Activated CD4-positive, alpha-beta T cell treated with anti-CD3 and anti-CD28 coated beads, Interleukin-2, amount 10 ng/mL, durations not matched to agents 7 days and 5 days (primary cell): ENCODE data around the gene LCLAT1. TPM values are rescaled to one million over a fixed set of nuclear protein-coding genes. Genes with fewer than 3 reads are reported as not detected.

ENCODE experiments used
- CTCF ChIA-PET: fragments of 350-600 bp; sonication (Branson Sonifier 250); formaldehyde crosslinking; loops from one replicate; lab custom pipeline; 2021; ENCODE audit warnings: antibody characterized with exemption; lab: Charles Lee
- POLR2A ChIA-PET: fragments of 350-600 bp; sonication (Branson Sonifier 250); formaldehyde crosslinking; loops from one replicate; lab custom pipeline; 2021; ENCODE audit warnings: antibody characterized with exemption; lab: Charles Lee
- DNase-seq: peaks from one replicate; pipeline ENCODE4 v3.0.0-alpha.2; 2020
- H3K27ac Mint-ChIP-seq: one replicate; pipeline ENCODE4 v1.8.0; 2021; ENCODE audit warnings: mild to moderate bottlenecking, moderate library complexity, mixed read lengths
- H3K27me3 Mint-ChIP-seq: one replicate; pipeline ENCODE4 v1.8.0; 2021; ENCODE audit warnings: mixed read lengths
- H3K36me3 Mint-ChIP-seq: one replicate; pipeline ENCODE4 v1.8.0; 2021; ENCODE audit warnings: low read depth, mixed read lengths
- H3K4me1 Mint-ChIP-seq: one replicate; pipeline ENCODE4 v1.8.0; 2021; ENCODE audit warnings: mixed read lengths
- H3K4me3 Mint-ChIP-seq: one replicate; pipeline ENCODE4 v1.8.0; 2021; ENCODE audit warnings: mild to moderate bottlenecking, moderate library complexity, mixed read lengths
- H3K9me3 Mint-ChIP-seq: one replicate; pipeline ENCODE4 v1.8.0; 2021; ENCODE audit warnings: mixed read lengths
- total RNA-seq, 2 experiments: library from RNA; stranded (reverse); gene quantifications; one replicate each; pipeline ENCODE4 v1.2.3, GENCODE V29; 2021

The LCLAT1 gene
- total RNA-seq, 2 experiments from 2014 or later, result 20.7 to 24.6 TPM

GRCh38 chr2:30665761-30666265 lies 218.8 kb downstream of the LCLAT1 start:
- ChIA-PET POLR2A (no interaction called here), CTCF (interaction anchor here (0.8 kb wide), 1 partner anchor 501 kb away, joined by 3 read pairs; no protein-coding TSS in a partner anchor)
- DNase-seq, result no peak
- no peaks in the 10 kb centered on the region for H3K4me1 Mint-ChIP-seq
- H3K36me3 Mint-ChIP-seq, result no peaks in the 10 kb centered on the region
- no peak overlapping the region for H3K27ac Mint-ChIP-seq
- peaks cover 11% of the 10 kb centered on the region for H3K9me3 Mint-ChIP-seq
- no peak overlapping the region for H3K4me3 Mint-ChIP-seq
- no peaks in the 10 kb centered on the region for H3K27me3 Mint-ChIP-seq

- no peaks in the 10 kb centered on the region for H3K4me1 Mint-ChIP-seq
- ChIA-PET POLR2A (no interaction called here), CTCF (interaction anchor here (0.8 to 1.0 kb wide), 2 partner anchors 23 to 502 kb away, joined by 3 read pairs; no protein-coding TSS in a partner anchor)
- no peak overlapping the region for H3K27ac Mint-ChIP-seq
- peaks cover 11% of the 10 kb centered on the region for H3K9me3 Mint-ChIP-seq
- DNase-seq, result no peak
- H3K4me3 Mint-ChIP-seq, result no peak overlapping the region
- no peaks in the 10 kb centered on the region for H3K27me3 Mint-ChIP-seq
- no peaks in the 10 kb centered on the region for H3K36me3 Mint-ChIP-seq
Observed at GRCh38 chr2:30666266-30666874, 219.3 kb downstream of the LCLAT1 start.

GRCh38 chr2:30670453-30670852 lies 223.4 kb downstream of the LCLAT1 start:
- no peaks in the 10 kb centered on the region for H3K36me3 Mint-ChIP-seq
- no peak for DNase-seq
- POLR2A ChIA-PET, result no interaction called here
- peaks cover 13% of the 10 kb centered on the region for H3K27me3 Mint-ChIP-seq
- CTCF ChIA-PET, result interaction anchor here (1.7 to 1.8 kb wide), 2 partner anchors 17 to 23 kb away, joined by 5 to 6 read pairs; no protein-coding TSS in a partner anchor
- no peaks in the 10 kb centered on the region for H3K4me1 Mint-ChIP-seq
- H3K9me3 Mint-ChIP-seq, result peaks cover 13% of the 10 kb centered on the region
- no peak overlapping the region for H3K27ac Mint-ChIP-seq
- no peak overlapping the region for H3K4me3 Mint-ChIP-seq

DNA sequence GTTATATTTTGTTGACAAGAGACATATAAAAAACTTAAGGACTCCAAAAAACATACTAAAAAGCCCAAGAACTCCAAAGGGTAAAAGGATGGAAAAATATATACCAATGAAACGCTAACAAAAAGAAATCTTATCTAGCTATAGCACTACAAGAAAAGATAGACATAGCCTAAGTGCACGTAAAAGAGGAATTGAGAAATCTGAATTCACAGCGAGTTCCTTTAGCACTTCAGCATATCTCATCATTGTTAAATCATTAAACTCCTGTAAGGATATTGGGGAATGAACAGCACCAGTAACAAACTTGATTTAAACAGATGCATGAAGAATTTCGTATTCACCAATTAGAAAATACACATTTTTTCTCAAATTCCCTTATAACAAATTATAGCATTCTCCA lies 226.1 kb downstream of the LCLAT1 start:
- H3K4me3 Mint-ChIP-seq, result no peak overlapping the region
- ChIA-PET POLR2A (no interaction called here), CTCF (no interaction called here)
- H3K36me3 Mint-ChIP-seq, result no peaks in the 10 kb centered on the region
- peaks cover 11% of the 10 kb centered on the region for H3K9me3 Mint-ChIP-seq
- no peak for DNase-seq
- H3K27me3 Mint-ChIP-seq, result peaks cover 16% of the 10 kb centered on the region
- H3K4me1 Mint-ChIP-seq, result no peaks in the 10 kb centered on the region
- no peak overlapping the region for H3K27ac Mint-ChIP-seq

GRCh38 chr2:30675758-30676157 lies 228.7 kb downstream of the LCLAT1 start:
- peaks cover 2% of the 10 kb centered on the region for H3K9me3 Mint-ChIP-seq
- no peaks in the 10 kb centered on the region for H3K4me1 Mint-ChIP-seq
- H3K27me3 Mint-ChIP-seq, result peaks cover 16% of the 10 kb centered on the region
- H3K27ac Mint-ChIP-seq, result no peak overlapping the region
- ChIA-PET CTCF (interaction anchor here (1.2 kb wide), 1 partner anchor 13 kb away, joined by 3 read pairs; no protein-coding TSS in a partner anchor), POLR2A (no interaction called here)
- no peak overlapping the region for H3K4me3 Mint-ChIP-seq
- no peak for DNase-seq
- H3K36me3 Mint-ChIP-seq, result no peaks in the 10 kb centered on the region

- H3K27ac Mint-ChIP-seq, result no peak overlapping the region
- no peak for DNase-seq
- H3K9me3 Mint-ChIP-seq, result peaks cover 2% of the 10 kb centered on the region
- H3K36me3 Mint-ChIP-seq, result no peaks in the 10 kb centered on the region
- H3K27me3 Mint-ChIP-seq, result peaks cover 15% of the 10 kb centered on the region
- H3K4me3 Mint-ChIP-seq, result no peak overlapping the region
- ChIA-PET POLR2A (no interaction called here), CTCF (no interaction called here)
- no peaks in the 10 kb centered on the region for H3K4me1 Mint-ChIP-seq
Observed at GRCh38 chr2:30677231-30677630, 230.2 kb downstream of the LCLAT1 start.

- Mint-ChIP-seq H3K4me1 (no peaks in the 10 kb centered on the region), H3K9me3 (no peaks in the 10 kb centered on the region), H3K36me3 (no peaks in the 10 kb centered on the region), H3K4me3 (no peak overlapping the region), H3K27ac (no peak overlapping the region), H3K27me3 (peaks cover 10% of the 10 kb centered on the region)
- POLR2A ChIA-PET, result no interaction called here
- DNase-seq, result no peak
- CTCF ChIA-PET, result no interaction called here
Observed at GRCh38 chr2:30677861-30678385, 230.9 kb downstream of the LCLAT1 start.

DNA sequence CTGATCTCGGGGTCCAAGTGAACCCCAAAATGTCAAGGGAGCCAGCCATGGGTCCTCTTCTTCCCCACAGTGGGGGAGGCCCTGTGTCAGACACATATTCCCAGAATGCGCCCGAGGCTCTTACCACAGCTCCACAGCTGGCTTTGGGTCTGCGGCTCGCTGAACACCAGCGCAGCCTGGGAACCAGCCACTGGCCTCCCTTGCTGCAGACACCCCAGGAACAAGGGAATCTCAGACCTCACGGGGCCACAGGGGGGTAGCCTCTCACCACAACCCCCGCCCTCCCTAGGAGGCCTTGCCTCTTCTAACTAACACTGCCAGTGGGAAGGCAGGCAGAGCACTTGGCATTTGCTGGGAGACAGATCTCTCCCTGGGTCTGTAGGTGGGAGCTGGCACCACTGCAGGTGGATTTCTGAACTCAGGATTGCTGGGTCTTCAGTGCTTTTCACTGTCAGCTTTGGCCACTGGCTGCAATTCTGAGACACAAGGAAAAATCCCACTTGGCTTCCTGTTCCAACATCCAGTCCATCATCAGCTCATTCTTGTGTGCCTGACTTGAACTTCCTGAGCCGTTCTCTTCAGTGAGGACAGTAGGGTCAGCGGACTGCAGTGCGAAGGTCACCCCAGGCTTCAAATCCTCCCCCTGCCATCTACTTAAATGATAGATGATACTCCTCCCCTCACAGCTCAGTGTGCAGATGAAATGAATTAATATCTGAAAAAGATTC lies 231.5 kb downstream of the LCLAT1 start:
- POLR2A ChIA-PET, result no interaction called here
- CTCF ChIA-PET, result no interaction called here
- Mint-ChIP-seq H3K36me3 (no peaks in the 10 kb centered on the region), H3K4me1 (no peaks in the 10 kb centered on the region), H3K27me3 (peaks cover 7% of the 10 kb centered on the region), H3K9me3 (no peaks in the 10 kb centered on the region), H3K4me3 (no peak overlapping the region), H3K27ac (no peak overlapping the region)
- DNase-seq, result no peak

DNA sequence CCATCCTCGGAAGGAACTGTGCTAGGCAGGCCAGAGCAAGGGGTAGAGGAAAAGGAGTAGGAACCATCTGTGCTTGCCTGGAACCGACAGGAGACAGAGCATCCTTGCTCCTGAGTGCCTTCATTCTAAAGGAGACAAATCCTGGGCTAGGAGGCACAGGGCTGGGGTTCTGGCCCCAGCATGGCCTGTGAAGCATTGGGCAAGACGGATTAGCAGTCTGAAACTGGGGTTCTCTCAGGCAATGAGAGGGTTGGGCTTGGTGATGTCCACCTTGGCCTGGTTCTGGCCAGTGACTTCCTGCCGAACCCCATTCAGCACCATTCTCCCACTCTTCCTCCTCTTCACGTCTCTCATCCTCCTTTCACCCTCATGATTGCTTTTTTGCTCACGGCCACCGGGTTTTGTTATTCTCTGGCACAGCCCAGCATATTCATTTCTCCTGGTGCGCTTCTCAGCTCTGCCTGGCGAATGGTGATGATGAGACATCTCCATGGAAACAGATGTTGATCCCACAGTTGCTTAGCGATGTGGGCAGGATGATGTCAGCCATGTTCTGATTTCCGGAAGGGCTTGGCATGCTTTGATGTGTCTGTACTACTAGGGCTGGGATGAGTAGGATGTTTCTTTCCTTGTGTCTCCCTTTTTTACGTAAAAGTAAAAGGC lies 232.5 kb downstream of the LCLAT1 start:
- Mint-ChIP-seq H3K4me3 (no peak overlapping the region), H3K27ac (no peak overlapping the region), H3K27me3 (peaks cover 3% of the 10 kb centered on the region), H3K4me1 (no peaks in the 10 kb centered on the region), H3K36me3 (no peaks in the 10 kb centered on the region), H3K9me3 (no peaks in the 10 kb centered on the region)
- ChIA-PET POLR2A (no interaction called here), CTCF (no interaction called here)
- no peak for DNase-seq

GRCh38 chr2:30680121-30680520 lies 233.1 kb downstream of the LCLAT1 start:
- H3K9me3 Mint-ChIP-seq, result no peaks in the 10 kb centered on the region
- POLR2A ChIA-PET, result no interaction called here
- no peaks in the 10 kb centered on the region for H3K36me3 Mint-ChIP-seq
- no peak overlapping the region for H3K4me3 Mint-ChIP-seq
- peaks cover 3% of the 10 kb centered on the region for H3K27me3 Mint-ChIP-seq
- no peak for DNase-seq
- CTCF ChIA-PET, result no interaction called here
- H3K27ac Mint-ChIP-seq, result no peak overlapping the region
- H3K4me1 Mint-ChIP-seq, result no peaks in the 10 kb centered on the region

GRCh38 chr2:30681022-30681421 lies 234.0 kb downstream of the LCLAT1 start:
- H3K9me3 Mint-ChIP-seq, result no peaks in the 10 kb centered on the region
- no peak overlapping the region for H3K27ac Mint-ChIP-seq
- POLR2A ChIA-PET, result no interaction called here
- H3K4me1 Mint-ChIP-seq, result no peaks in the 10 kb centered on the region
- no peak for DNase-seq
- H3K27me3 Mint-ChIP-seq, result peaks cover 3% of the 10 kb centered on the region
- no peaks in the 10 kb centered on the region for H3K36me3 Mint-ChIP-seq
- CTCF ChIA-PET, result no interaction called here
- no peak overlapping the region for H3K4me3 Mint-ChIP-seq

DNA sequence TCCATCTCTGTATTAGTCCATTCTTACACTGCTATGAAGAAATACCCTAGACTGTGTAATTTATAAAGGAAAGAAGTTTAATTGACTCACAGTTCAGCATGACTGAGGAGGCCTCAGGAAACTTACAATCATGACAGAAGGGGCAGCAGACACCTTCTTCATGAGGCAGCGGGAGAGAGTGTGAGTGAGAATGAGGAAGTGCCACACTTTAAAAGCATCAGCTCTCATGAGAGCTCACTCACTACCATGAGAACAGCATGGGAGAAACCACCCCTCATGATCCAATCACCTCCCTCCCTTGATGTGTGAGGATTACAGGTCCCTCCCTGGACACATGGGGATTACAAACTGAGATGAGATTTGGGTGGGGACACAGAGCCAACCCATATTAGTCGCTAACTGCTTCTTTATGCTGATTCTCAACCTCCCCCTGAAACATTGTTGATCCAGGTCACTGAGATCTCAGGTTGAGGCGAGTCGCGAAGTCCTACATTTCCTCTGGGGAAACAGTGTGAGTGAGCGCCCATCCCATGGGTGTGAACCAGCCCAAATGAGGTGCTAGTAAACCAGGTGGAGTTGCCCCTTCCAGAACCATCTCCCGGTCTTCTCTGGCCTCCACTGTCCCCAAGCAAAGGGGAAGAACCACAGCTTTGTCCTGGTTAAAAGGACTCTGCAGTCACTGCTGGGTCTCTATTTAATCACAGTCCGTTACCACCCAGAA lies 236.3 kb downstream of the LCLAT1 start:
- Mint-ChIP-seq H3K27me3 (no peaks in the 10 kb centered on the region), H3K9me3 (no peaks in the 10 kb centered on the region), H3K27ac (no peak overlapping the region), H3K36me3 (no peaks in the 10 kb centered on the region), H3K4me3 (no peak overlapping the region), H3K4me1 (no peaks in the 10 kb centered on the region)
- DNase-seq, result no peak
- CTCF ChIA-PET, result no interaction called here
- POLR2A ChIA-PET, result no interaction called here
